GM18508 (cell line): ENCODE data around the gene MOG.
"Not testable (repeated sequence)": the region's sequence is repeated elsewhere in the genome, so short reads cannot be mapped to it uniquely, and the experiment has no call there.

Source experiments
- ATAC-seq: cut with Tn5 transposase; IDR thresholded peaks from one replicate; pipeline ENCODE4 v1.9.1; 2021; ENCODE audit warnings: moderate number of reproducible peaks; ENCODE audit not compliant: insufficient read depth, unreplicated experiment

Gene MOG

DNA sequence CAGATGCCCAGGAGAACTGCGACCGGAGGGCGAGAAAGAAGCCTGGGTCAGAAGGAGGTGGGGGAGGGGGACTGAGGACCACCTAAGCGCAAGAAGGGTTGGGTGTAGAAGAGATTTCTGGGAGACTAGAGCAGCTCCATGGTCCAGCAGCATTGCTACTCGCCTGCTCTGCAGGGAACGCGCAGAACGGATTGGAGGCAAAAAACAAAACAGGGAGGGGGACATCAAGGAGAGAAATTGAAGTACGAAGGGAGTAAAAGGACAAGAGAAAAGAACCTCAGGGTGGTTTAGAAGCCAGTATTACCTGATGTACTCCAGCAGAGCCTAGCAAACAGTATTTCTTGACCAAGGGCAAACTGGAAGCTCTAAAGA lies 23.4 kb upstream of the MOG start:
- ATAC-seq = no peak

DNA sequence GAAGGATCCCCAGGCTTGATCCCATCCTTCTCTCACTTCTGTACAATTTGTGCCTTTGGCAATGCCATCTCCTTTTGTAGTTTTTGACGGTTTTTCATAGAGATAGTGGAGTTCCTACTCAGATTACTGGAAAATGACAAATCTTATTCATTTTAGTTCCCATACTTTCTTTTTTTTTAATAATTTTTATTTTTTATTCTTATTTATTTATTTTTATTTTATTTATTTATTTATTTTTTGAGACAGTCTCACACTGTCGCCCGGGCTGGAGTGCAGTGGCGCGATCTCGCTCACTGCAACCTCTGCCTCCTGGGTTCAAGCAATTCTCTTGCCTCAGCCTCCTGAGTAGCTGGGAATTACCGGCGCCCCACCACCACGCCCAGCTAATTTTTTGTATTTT lies 19.6 kb upstream of the MOG start:
- no peak for ATAC-seq

DNA sequence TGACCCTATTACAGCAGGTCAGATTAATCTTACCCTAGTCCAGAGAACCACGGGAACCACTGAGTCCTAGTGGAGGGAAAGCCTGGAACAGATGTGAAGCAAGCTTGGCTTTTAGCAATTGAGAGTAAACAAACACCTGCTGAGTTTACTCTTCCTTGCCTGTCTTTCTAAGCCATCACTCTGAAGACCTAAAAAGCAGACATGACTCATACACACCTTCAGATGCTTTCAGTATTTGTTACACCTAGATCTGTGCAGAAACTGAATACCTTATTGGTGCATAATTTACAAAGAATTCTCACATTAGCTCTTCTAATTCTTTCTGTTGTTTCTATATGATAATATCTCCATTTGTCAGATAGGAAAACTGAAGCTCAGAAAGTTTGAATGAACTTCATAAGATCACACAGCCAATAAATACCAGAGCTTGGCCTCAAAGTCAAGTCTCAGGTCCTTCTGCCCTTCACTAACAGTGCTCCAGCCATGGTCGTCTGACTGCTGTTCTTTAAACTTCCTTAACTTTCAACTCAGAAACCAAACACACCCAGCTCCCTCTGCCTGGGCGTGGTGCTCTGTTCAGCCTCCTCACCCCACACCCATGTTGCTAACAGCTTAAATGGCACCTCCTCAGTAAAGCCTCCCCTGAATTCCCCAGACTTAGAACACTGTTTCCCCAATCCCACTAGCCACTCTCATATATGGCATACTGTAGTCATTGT lies 15.3 kb upstream of the MOG start:
- ATAC-seq = no peak

DNA sequence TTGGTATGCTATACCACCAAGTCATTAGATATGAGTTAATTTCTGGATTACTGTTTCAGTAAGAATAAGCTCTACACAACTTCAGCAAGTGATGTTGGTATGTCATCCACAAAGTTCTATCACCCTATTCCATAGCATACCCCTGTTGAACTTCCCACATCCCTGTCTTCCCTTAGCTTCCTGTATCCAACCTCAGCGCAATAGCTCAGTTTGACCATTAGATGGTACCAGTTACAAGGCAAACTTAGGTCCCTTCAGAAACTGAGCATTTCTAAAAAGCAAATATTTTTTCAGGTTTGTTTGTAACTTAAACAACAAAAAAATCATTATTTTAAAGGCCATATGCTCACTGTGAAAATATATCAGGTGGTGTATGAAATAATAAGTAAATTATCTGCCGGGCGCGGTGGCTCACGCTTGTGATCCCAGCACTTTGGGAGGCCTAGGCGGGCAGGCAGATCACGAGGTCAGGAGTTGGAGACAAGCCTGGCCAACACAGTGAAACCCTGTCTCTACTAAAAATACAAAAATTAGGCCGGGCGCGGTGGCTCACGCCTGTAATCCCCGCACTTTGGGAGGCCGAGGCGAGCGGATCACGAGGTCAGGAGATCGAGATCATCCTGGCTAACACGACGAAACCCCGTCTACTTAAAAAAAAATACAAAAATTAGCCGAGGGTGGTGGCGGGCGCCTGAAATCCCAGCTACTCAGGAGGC lies 8.8 kb upstream of the MOG start:
- no peak for ATAC-seq

DNA sequence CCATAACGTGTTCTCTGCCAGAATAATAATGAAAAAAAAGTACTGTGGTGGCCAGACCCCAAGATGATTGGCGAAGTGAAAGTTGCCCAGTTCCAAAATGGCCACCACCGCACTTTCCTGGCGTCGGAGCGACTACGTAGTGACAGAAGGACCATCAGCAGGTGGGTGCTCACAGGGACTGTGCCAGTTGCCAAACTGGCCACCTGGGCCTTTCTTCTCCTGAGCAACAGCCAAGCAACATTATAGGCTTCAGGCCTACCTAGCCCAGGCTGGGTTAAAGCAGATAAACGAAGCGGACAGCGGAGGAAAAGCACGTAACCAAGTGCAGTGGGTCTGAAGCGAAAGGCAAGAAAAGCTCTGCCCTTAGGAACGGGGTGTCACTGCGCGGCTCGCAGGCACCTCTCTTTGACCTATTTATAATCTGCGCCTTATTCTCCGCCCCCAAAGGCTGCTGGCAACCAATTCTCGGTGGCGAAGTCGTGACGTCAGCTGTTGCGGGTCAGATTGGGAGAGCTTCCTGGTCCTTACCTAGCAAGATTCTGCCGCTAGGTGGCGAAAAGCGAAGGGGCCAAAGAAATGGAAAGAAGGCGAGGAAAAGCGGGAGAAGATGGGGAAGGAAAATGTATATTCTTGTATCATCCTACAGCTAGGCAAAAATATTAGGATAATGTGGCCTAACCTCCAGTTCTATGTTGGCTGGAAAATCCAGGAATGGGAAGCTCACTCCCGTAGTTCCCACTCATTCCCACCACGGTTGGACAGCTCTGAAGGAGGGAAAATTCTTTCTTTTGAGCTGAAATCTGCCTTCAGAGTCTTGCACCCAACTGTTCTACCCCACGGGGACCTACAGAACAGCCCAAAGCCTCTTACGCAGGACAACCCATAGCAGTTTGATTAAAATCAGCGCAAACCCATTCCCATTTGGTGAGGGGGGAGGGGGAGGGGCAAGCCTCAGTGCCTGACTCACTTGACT lies 6.9 kb upstream of the MOG start:
- ATAC-seq = peak; percentile 78

DNA sequence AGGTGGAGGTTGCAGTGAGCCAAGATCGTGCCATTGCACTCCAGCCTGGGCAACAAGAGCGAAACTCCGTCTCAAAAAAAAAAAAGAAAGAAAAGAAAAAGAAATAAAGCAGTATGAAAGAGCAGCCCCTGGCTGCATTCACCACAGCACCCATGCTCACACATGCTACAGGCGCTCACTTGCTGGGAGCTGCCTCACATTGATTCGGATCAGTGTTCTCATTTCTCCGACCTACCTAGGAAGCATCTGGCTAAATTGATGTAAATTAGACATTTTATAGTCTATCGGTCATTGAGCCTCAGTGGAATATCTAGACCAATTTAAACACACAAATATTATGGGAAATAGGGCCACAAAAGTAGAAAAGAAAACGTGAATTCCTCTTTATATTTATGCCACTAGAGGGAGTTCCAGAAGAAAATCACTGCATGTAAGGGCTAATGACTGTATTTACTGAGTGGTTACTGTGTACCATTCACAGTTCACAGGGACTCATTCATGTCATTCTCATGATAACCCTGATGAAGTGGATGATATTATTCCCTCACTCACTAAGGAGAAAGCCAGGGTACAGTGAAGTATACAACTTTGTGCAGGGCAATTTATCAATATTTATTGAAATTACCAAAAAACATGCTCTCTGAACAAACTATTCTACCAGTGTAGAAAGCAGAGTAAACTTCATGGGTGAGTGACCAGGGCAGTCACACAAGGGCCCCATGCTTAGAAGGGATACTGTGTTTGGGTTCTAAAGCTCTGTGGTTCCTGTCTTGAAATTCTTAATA lies 5.3 kb upstream of the MOG start:
- ATAC-seq = no peak

DNA sequence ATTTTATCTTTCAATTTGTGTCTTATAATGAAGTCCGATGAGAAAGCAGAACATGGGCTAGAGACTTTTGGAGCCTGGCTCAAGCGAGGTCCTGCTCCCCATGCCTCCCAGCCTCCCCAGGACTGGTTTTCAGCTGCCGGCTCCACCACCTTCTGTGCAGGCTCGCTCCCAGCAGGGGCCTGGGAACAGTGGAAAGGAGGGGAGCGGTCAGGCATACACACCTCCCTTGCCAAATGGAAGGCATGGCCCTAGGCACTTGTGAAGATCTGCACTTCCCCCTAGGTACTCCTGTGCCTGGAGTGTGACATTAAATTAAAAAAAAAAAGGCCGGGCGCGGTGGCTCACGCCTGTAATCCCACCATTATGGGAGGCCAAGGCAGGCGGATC lies 4.7 kb upstream of the MOG start:
- ATAC-seq = no peak

DNA sequence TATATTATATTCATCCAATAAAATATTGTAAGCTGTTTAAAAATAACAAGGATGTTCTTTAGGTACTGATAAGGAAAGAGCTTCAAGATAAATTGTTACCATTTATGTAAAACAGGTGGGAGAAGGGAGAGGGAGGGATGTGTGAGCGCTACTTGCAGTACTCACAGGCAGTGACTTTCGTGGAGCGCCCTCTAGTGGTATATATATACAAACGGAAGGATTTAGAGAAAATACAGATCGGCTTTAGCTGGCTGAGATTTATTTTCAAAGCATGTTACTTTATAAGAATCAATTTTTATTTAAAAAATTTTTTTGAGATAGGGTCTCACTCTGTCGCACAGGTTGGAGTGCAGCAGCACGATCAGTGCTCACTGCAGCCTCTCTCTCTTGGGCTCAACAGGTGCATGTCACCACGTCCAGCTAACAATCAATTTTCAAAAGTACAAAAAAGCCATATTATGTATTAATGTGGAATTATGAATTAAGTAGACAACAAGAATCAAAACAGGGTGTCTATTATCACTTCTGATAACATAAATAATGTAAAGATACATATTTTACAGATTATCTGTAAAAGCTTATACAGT lies 3.3 kb upstream of the MOG start:
- ATAC-seq = no peak

DNA sequence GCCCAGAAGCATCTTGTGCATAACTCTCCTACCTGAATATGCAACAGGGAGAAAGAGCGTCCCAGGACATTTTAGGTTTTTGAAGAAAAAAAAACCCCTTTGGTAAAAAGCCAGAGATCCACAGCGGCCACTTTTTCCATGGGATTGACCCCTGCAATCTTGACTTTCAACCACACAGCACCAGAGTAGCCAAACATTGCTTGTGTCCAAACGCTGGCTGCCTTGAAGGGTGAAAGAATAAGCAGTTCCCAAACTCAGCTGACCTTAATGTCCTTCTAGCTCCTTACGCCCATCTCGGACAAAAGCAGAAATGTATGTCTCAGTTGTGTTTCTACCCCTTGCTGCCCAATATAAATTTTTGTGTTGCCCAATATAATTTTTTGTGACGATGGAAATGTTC lies 1.2 kb upstream of the MOG start:
- no peak for ATAC-seq

DNA sequence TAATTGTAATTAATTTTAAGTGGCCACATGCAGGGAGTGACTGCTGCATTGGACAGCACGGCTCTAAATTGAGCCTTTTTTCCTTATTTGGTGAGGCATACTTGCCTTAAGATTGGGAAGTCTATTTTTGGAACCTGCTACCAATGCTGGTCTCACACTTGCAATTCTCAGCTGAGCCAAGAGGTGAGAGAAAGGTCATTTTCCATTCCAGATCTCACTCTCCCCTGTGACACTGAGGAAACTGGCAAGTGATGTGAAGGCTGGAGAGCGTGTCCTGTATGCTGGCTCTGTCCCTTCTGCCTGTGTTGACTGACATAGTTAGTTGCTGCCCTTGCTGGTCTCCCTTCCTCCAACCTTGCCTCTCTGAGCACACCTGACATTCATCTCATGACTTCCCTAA lies 735 bp upstream of the MOG start:
- no peak for ATAC-seq

DNA sequence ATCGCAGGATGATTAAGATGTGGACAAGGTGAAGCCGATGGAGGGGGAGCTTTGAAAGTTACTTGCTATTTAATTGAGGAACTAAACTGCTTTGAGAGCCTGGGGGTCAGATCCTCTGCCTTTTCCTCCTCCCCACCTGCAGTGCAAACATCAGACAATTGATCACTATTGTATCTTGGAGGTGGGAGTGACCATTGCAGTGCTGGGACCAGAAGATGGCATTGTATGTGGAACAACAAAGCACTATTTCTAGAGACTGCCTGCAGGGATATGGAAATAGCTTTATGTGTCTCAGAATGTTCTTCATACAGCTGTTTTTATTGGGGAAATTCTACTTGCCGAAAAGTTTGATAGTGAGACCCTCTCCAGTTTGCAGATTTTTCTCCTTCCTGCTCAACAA lies 4.2 kb downstream of the MOG start:
- ATAC-seq = no peak

DNA sequence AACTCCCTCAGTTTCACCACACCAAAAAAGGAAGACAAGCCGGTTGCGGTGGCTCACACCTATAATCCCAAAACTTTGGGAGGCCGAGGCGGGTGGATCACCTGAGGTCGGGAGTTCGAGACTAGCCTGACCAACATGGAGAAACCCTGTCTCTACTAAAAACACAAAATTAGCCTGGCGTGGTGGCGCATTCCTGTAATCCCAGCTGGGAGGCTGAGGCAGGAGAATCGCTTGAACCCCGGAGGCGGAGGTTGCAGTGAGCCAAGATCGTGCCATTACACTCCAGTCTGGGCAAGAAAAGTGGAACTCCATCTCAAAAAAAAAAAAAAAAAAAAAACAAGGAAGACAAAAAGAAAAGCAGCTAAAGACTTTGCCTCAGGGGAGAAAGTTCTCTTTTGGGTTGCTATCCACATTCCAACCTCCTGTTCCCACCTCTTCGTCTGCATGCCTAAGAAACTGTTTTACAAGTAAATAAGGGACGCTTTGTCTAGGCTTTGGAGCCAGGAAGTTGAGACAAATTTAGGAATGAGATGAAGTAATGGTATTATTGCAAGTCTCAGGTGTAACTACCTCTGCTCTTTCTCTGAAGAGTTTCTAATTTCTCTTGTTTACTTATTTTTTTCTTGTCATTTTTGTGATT lies 4.7 kb downstream of the MOG start:
- ATAC-seq = not testable (repeated sequence)

DNA sequence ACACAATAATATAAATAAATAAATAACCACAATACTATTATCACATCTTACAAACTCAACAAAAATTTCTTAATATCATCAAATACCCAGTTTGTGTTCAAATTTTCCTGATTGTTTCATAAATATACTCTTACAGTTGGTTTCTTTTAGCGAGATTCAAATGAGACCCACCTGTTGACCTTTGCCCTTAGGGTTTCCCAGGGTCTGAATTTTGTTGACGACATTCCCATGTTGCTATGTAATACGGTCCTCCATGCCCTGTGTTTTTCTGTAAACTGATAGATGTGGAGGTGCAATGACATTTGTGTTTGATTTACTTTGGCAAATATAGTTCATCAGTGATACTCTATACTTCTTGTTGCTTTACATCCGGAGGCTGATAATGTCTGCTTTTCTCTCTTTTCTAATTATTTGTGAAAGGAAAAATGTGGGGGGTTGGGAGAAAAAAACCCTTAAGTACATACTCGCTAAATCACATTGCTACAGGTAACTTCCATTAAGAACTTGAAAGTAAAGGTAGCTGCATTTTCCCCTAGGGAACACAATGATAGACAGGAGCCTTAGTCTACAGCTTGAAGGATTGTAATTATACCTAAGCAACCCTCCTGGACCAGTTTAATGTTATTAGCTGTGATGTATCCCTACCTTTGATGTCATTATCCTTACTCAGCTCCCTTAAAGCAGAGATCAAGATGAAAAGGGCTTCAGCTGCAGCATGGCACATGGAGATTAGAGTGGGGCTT lies 6.6 kb downstream of the MOG start:
- no peak for ATAC-seq

DNA sequence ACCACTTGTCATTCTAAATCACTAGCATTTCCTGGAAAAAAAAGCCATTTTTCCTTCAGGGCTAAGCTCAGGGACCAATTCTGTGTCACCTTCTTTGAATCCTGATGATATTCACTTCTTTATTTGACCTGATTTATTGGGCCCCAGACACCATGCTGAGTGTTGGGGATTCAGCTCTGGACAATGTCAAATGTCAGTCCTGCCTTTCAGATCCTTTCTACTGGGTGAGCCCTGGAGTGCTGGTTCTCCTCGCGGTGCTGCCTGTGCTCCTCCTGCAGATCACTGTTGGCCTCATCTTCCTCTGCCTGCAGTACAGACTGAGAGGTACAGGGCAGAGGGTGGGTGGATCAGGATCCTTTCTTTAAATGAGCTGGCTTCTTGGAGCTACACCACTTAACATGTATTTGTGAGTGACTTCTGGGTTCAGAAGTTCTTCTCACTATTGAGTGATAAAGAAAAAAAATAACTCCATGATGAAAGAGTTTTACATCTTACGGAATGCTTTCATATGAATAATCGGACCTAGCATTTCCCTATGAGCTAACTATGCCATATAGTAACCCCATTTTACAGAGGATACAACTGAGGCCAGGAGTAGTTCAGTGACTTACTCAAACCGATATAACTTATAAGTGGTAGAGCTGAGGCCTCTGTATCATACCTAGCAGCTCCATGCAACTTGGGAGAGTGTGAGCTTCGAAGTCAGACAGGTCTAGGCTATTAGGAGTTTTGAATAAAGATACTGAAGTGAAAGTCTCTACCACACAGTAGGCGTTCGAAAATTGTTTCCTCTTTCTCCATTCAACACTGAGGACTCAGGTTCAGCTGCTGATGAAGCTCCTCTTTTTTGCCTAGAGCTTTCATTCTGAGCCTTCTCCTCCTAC lies 9.3 kb downstream of the MOG start:
- no peak for ATAC-seq

DNA sequence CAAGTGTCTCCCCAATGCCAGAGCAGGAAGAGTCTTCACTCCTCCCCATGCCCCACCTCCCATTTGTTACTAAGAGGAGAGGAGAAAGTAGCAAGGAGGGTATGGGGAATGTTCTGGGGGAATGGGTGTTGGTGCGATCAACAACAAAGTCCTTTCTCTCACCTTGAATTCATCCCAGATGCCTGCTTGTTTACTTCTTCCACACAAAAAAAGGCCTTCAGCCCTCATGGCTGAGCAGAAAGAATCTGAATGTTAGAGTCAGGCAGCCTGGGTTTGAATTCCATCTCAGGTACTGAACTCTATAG lies 9.9 kb downstream of the MOG start:
- ATAC-seq = no peak

DNA sequence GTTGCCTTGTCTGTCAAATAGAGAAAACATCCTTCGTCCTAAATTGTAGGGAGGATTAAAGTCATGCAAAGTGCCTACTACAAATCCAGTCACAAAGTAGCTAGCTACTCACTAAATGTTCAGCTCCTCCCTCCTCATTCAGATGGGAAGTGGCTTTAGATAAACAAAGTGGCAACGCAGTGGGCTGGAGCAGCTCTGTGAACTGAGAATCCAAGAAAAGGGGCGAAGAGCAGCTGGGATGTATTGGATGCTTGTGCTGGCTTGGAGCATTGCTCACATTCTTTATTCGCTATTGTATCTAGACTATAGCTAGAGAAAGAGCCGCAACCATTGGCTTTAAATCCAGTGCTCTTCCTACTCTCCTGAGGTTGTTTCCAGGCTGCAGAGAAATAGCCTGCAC lies 10.3 kb downstream of the MOG start:
- no peak for ATAC-seq

DNA sequence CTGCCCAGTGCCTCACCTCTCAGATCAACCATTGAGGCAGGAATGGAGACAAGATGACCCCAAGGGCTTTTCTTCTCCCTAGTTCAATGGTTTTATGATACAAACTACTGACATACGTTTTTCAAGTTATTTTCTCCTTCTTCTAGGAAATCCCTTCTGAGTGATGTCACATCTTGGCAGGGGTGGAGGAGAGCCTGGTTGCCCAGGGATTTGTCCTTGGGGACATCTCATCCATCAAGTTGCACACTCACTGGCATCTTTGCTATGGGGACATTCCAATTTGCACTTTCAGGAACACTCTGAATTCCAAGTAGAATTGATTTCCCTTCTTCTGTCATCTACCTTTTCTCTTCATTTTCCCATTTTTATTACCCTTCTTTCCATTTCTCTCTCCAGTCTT lies 14.1 kb downstream of the MOG start:
- ATAC-seq = no peak

DNA sequence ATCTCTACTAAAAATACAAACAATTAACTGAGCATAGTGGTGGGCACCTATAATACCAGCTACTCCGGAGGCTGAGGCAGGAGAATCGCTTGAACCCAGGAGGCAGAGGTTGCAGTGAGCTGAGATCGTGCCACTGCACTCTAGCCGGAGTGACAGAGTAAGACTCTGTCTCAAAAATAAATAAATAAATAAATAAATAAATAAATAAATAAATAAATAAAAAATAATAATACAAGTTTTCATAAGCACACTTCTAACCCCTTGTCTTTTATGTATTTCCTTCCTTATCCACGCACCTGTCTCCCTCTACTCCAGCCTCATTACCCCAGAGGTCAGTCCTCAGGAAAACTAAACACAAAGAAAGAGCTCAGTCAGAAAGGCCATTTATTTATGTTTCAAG lies 15.2 kb downstream of the MOG start:
- ATAC-seq = not testable (repeated sequence)
